Type B pancreatic cell (in vitro differentiated cells): ENCODE data around the gene PNLIPRP2. TPM values are rescaled to one million over a fixed set of nuclear protein-coding genes. Genes with fewer than 3 reads are reported as not detected.

Experiments used
- DNase-seq: peaks from one replicate; pipeline ENCODE4 v3.0.0; 2021; ENCODE audit warnings: mixed read lengths; ENCODE audit not compliant: unreplicated experiment; ENCODE audit errors: extremely low spot score
- H3K27ac Mint-ChIP-seq: 2 replicates; pipeline ENCODE4 v1.8.0; 2021; ENCODE audit warnings: mild to moderate bottlenecking, mixed read lengths
- H3K27me3 Mint-ChIP-seq: 2 replicates; pipeline ENCODE4 v1.8.0; 2021; ENCODE audit warnings: mixed read lengths
- H3K36me3 Mint-ChIP-seq: 2 replicates; pipeline ENCODE4 v1.8.0; 2021; ENCODE audit warnings: mixed read lengths
- H3K4me1 Mint-ChIP-seq: one replicate; pipeline ENCODE4 v1.8.0; 2021; ENCODE audit warnings: mixed read lengths; ENCODE audit not compliant: unreplicated experiment
- H3K4me3 Mint-ChIP-seq: 2 replicates; pipeline ENCODE4 v1.8.0; 2021; ENCODE audit warnings: mild to moderate bottlenecking, mixed read lengths
- H3K9me3 Mint-ChIP-seq: 2 replicates; pipeline ENCODE4 v1.8.0; 2021; ENCODE audit warnings: mixed read lengths
- CTCF ChIP-seq: fragments of 200-600 bp; sonication (generic); conservative IDR thresholded peaks from 2 replicates; pipeline ENCODE4 v1.5.0; 2021; ENCODE audit warnings: antibody characterized with exemption, mild to moderate bottlenecking
- total RNA-seq: library from RNA; stranded (reverse); gene quantifications from 2 replicates; pipeline ENCODE4 v1.2.1, GENCODE V29; 2021; ENCODE audit warnings: low replicate concordance

Gene PNLIPRP2
- total RNA-seq, 1 donor from 2014 or later, result 1.2 TPM

DNA sequence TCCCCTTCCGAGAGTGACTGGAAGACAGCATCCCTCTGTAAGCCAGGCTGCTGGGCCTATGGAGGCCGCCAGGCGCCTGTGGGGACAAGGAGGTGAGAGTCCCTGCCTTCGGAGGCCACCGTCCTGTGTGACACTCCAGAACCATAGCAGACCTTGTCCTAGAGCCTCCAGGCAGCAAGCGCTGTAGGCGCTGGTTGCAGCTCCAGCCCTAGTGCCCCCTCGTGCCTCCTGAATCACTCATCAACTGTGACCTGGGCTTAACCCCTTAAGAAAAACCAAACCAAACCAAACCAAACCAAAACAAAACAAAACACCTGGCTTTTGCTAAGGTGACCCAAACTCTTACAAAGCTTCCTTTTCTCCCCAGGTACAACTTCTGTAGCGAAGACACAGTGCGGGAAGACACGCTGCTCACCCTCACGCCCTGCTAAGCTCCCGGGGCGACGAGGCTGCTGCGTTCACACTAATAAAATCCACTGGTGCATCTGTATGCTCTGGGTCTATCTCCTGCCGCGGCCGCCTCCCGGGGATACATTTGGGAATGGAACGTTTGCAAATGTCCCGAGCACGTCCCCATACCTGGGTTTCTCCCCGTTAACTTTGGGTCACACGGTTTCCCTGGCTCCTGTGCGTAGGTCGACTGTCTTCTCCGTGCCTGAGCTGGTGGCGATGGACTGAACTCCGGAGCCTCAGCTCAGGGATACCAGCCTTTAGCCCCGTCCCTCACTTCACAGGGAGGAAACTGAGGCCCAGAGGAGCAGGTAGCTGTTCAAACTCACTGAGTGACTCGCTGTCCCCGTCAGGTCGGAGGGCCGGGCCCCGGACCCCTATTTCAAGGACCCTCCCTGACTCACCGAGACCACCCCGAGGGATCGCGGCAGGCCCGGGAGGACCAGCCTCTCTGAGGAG is 11.8 kb upstream of the PNLIPRP2 start:
- no peak for DNase-seq
- Mint-ChIP-seq H3K4me1 (no peaks in the 10 kb centered on the region), H3K36me3 (no peaks in the 10 kb centered on the region), H3K27ac (no peak overlapping the region), H3K9me3 (peaks cover 3% of the 10 kb centered on the region), H3K27me3 (peaks cover 9% of the 10 kb centered on the region), H3K4me3 (peak overlapping the region; percentile 84)
- TF ChIP-seq CTCF, result no peak

- Mint-ChIP-seq H3K4me1 (no peaks in the 10 kb centered on the region), H3K4me3 (no peak overlapping the region), H3K9me3 (peaks cover 10% of the 10 kb centered on the region), H3K27ac (no peak overlapping the region), H3K27me3 (peaks cover 9% of the 10 kb centered on the region), H3K36me3 (no peaks in the 10 kb centered on the region)
- DNase-seq, result no peak
- no peak for TF ChIP-seq CTCF
Measured at GRCh38 chr10:116610443-116611152, 10.2 kb upstream of the PNLIPRP2 start.

- Mint-ChIP-seq H3K27me3 (peaks cover 12% of the 10 kb centered on the region), H3K9me3 (peaks cover 10% of the 10 kb centered on the region), H3K27ac (no peak overlapping the region), H3K36me3 (no peaks in the 10 kb centered on the region), H3K4me1 (no peaks in the 10 kb centered on the region), H3K4me3 (no peak overlapping the region)
- TF ChIP-seq CTCF, result no peak
- no peak for DNase-seq
Measured at GRCh38 chr10:116611153-116611545, 9.6 kb upstream of the PNLIPRP2 start.

DNA sequence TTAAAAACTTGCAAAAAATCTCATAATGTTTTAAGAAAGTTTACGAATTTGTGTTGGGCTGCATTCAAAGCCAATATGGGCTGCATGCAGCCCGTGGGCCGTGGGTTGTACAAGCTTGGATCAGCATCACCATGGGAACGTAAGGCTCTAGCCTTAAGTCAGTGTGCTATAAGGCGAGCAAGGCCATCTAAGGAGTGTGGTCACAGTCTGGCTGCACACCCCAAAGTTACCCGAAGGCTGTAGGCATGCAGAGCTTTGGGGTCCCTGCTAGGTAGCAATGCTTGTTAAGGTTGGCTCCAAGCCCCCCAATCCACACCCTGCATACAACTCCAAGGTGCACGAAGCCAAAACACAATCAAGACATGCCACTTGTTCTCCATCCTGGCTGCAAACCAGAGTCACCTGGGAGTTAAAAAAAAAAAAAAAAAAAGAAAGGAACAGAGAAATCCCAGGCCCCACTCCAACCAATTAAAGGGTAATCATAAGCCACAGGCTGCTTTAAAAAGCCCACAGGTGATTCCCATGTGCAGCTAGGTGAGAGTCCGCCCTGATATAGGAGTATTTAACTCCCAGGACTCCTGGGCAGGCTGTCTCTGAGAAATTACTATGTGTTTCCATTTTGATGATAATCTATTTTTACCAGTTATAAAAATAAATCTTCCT is 8.5 kb upstream of the PNLIPRP2 start:
- DNase-seq, result no peak
- Mint-ChIP-seq H3K36me3 (no peaks in the 10 kb centered on the region), H3K27me3 (peaks cover 13% of the 10 kb centered on the region), H3K4me3 (no peak overlapping the region), H3K9me3 (peaks cover 10% of the 10 kb centered on the region), H3K4me1 (no peaks in the 10 kb centered on the region), H3K27ac (no peak overlapping the region)
- TF ChIP-seq CTCF, result no peak

GRCh38 chr10:116613471-116613870 is 7.3 kb upstream of the PNLIPRP2 start:
- Mint-ChIP-seq H3K36me3 (no peaks in the 10 kb centered on the region), H3K4me3 (no peak overlapping the region), H3K27me3 (peaks cover 13% of the 10 kb centered on the region), H3K9me3 (peaks cover 10% of the 10 kb centered on the region), H3K4me1 (no peaks in the 10 kb centered on the region), H3K27ac (no peak overlapping the region)
- no peak for DNase-seq
- no peak for TF ChIP-seq CTCF
